Thoracic aorta (tissue), 2 donors: ENCODE data around the gene SRP54. TPM values are rescaled to one million over a fixed set of nuclear protein-coding genes. Genes with fewer than 3 reads are reported as not detected.
"Not testable (repeated sequence)": the region's sequence is repeated elsewhere in the genome, so short reads cannot be mapped to it uniquely, and the experiment has no call there.

Source experiments
- ATAC-seq: fragments of 150-250 bp; one replicate; pipeline ENCODE4 v1.8.0; 2017; ENCODE audit warnings: low read depth; ENCODE audit not compliant: insufficient number of reproducible peaks, low FRiP score
- DNase-seq: peaks from one replicate; pipeline ENCODE4 v3.0.0-alpha.2; 2020; ENCODE audit warnings: low spot score
- H3K27ac ChIP-seq, 2 donors: fragments of 200-600 bp; sonication (generic); 1 replicate in 1 of 2; 2 replicates in 1 of 2; pipeline ENCODE4 v1.5.1; 2016; ENCODE audit warnings: mild to moderate bottlenecking in 2 of 2, moderate library complexity in 2 of 2
- H3K27me3 ChIP-seq: fragments of 200-600 bp; sonication (generic); replicated peaks from 2 replicates; pipeline ENCODE4 v1.6.0; 2016; ENCODE audit warnings: mild to moderate bottlenecking; ENCODE audit not compliant: insufficient read depth
- H3K36me3 ChIP-seq: fragments of 200-600 bp; sonication (generic); one replicate; pipeline ENCODE4 v1.5.1; 2016
- H3K4me1 ChIP-seq, 2 donors: fragments of 200-600 bp; sonication (generic); 1 replicate in 1 of 2; 2 replicates in 1 of 2; pipeline versions ENCODE4 v1.5.1 to v1.6.0; 2016; ENCODE audit warnings: low read depth in 2 of 2, mild to moderate bottlenecking in 1 of 2; ENCODE audit not compliant: control insufficient read depth in 1 of 2
- H3K4me3 ChIP-seq: fragments of 200-600 bp; sonication (generic); 2 replicates; pipeline ENCODE4 v1.5.1; 2016; ENCODE audit warnings: mild to moderate bottlenecking
- H3K9me3 ChIP-seq: fragments of 200-600 bp; sonication (generic); 2 replicates; pipeline ENCODE4 v1.5.1; 2016
- total RNA-seq, 2 donors: library from RNA; depleted of rRNA; stranded (reverse); fragments of >200 nt; gene quantifications; one replicate each; pipeline versions ENCODE4 v1.1.0 to v1.2.3, GENCODE V29; 2016
- TF ChIP-seq, protein P1 (sequence below): fragments of 200-600 bp; sonication (generic); IDR thresholded peaks from one replicate; pipeline ENCODE4 v1.5.1; 2019; ENCODE audit warnings: antibody characterized with exemption

The SRP54 gene
- total RNA-seq, 2 donors from 2014 or later: 57.1 to 87.2 TPM

- H3K27ac ChIP-seq: no peak overlapping the region
- peaks cover 11% of the 10 kb centered on the region for H3K36me3 ChIP-seq
- H3K27me3 ChIP-seq: no peaks in the 10 kb centered on the region
- H3K4me3 ChIP-seq: no peak overlapping the region
- TF ChIP-seq, protein P1, sequence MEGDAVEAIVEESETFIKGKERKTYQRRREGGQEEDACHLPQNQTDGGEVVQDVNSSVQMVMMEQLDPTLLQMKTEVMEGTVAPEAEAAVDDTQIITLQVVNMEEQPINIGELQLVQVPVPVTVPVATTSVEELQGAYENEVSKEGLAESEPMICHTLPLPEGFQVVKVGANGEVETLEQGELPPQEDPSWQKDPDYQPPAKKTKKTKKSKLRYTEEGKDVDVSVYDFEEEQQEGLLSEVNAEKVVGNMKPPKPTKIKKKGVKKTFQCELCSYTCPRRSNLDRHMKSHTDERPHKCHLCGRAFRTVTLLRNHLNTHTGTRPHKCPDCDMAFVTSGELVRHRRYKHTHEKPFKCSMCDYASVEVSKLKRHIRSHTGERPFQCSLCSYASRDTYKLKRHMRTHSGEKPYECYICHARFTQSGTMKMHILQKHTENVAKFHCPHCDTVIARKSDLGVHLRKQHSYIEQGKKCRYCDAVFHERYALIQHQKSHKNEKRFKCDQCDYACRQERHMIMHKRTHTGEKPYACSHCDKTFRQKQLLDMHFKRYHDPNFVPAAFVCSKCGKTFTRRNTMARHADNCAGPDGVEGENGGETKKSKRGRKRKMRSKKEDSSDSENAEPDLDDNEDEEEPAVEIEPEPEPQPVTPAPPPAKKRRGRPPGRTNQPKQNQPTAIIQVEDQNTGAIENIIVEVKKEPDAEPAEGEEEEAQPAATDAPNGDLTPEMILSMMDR: no peak
- DNase-seq (no peak), ATAC-seq (no peak)
- H3K9me3 ChIP-seq: no peaks in the 10 kb centered on the region
- no peaks in the 10 kb centered on the region for H3K4me1 ChIP-seq
Observed at GRCh38 chr14:34957771-34958286, 25.0 kb upstream of the SRP54 start.

GRCh38 chr14:34962106-34962505 lies 20.7 kb upstream of the SRP54 start:
- H3K27ac ChIP-seq, H3K36me3 ChIP-seq, H3K4me1 ChIP-seq, H3K27me3 ChIP-seq, H3K9me3 ChIP-seq, DNase-seq, H3K4me3 ChIP-seq, ATAC-seq: not testable (repeated sequence)

DNA sequence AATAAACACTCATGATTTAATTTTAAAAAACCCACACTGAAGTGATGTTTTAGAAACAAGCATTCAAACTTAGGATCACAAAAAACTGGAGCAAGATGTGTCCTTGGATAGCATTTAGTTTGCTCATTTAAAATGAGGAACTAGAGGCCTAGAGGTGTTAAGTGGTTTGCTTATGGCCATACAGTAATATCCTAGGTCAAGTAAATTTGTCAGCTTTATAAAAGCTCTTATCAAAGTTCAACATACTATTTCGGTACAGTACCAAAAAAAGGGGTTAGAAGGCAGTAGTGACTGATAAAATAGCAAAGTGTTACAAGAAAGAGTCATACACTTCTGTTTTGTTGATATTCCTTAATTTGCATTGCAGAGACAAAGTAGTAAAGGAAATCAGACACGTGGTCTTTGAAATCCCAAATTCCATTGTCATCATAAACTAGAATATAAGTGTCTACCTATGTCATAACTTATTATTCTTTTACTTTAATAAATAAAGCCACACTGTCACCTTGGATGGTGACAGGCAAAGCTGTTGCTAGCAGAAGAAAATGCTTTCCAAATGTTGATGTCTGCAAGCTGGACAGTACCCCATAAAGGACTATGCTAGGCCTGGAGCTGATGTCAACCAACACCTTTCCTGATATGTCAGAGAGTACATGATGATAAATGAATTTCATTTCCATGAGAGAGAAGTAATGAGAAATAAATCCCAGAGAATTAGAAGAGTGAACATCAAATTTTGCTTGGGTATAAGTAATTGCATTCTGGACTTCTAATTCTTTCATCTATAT lies 17.6 kb upstream of the SRP54 start:
- no peak for DNase-seq
- TF ChIP-seq, protein P1: no peak
- H3K9me3 ChIP-seq: no peaks in the 10 kb centered on the region
- no peak overlapping the region for H3K4me3 ChIP-seq
- H3K27ac ChIP-seq: no peak overlapping the region
- no peak for ATAC-seq
- no peaks in the 10 kb centered on the region for H3K4me1 ChIP-seq
- H3K36me3 ChIP-seq: no peaks in the 10 kb centered on the region
- no peaks in the 10 kb centered on the region for H3K27me3 ChIP-seq

DNA sequence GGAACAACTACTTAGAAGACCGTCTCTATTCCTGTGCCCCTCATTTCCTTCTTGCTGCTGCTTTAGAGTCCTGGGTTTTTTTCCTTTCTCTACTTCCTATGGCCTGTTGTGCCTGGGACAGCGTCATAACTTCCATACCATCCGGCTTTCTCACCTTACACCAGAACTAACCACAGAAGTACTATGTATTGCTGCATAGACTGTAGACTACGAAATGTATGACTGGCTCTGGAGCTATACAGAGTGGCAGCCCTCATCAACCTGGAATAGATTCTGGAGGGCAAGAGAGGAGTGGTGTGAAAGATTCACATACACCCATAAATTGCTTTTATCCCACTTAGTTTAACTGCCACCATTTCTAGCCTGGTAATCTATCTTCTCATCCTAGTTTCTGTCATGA lies 16.9 kb upstream of the SRP54 start:
- H3K4me1 ChIP-seq: no peaks in the 10 kb centered on the region
- H3K4me3 ChIP-seq: no peak overlapping the region
- H3K36me3 ChIP-seq: no peaks in the 10 kb centered on the region
- no peak for ATAC-seq
- H3K9me3 ChIP-seq: no peaks in the 10 kb centered on the region
- TF ChIP-seq, protein P1: no peak
- no peaks in the 10 kb centered on the region for H3K27me3 ChIP-seq
- DNase-seq: no peak
- no peak overlapping the region for H3K27ac ChIP-seq

- no peaks in the 10 kb centered on the region for H3K27me3 ChIP-seq
- H3K4me1 ChIP-seq: no peaks in the 10 kb centered on the region
- no peak overlapping the region for H3K27ac ChIP-seq
- H3K4me3 ChIP-seq: no peak overlapping the region
- no peaks in the 10 kb centered on the region for H3K36me3 ChIP-seq
- TF ChIP-seq, protein P1: no peak
- H3K9me3 ChIP-seq: no peaks in the 10 kb centered on the region
- ATAC-seq (no peak), DNase-seq (no peak)
Observed at GRCh38 chr14:34966413-34966812, 16.4 kb upstream of the SRP54 start.
